Tibial artery (tissue), 4 donors: ENCODE data around the gene LRRC14B.
"Not testable (repeated sequence)": the region's sequence is repeated elsewhere in the genome, so short reads cannot be mapped to it uniquely, and the experiment has no call there.

ENCODE experiments used
- DNase-seq, 2 donors: peaks; one replicate each; pipeline ENCODE4 v3.0.0-alpha.2; 2019
- H3K27ac ChIP-seq, 2 donors: fragments of 200-600 bp; sonication (generic) in 1 of 2; 1 replicate in 1 of 2; 2 replicates in 1 of 2; pipeline ENCODE4 v1.5.1; 2018 to 2019; ENCODE audit warnings: mild to moderate bottlenecking in 1 of 2
- H3K27me3 ChIP-seq, 2 donors: fragments of 200-600 bp; sonication (generic) in 1 of 2; one replicate each; pipeline versions ENCODE4 v1.5.1 to v1.6.0; 2016 to 2019
- H3K36me3 ChIP-seq, 3 donors: fragments of 200-600 bp; sonication (generic) in 2 of 3; one replicate each; pipeline ENCODE4 v1.5.1; 2016 to 2019; ENCODE audit warnings: mild to moderate bottlenecking in 2 of 3
- H3K4me1 ChIP-seq, 4 donors: fragments of 200-600 bp; sonication (generic) in 2 of 4; 1 replicate in 3 of 4; 2 replicates in 1 of 4; pipeline ENCODE4 v1.5.1; 2016 to 2019
- H3K4me3 ChIP-seq, 2 donors: fragments of 200-600 bp; sonication (generic) in 1 of 2; 1 replicate in 1 of 2; 2 replicates in 1 of 2; pipeline ENCODE4 v1.5.1; 2018 to 2019; ENCODE audit warnings: mild to moderate bottlenecking in 2 of 2
- H3K9me3 ChIP-seq, 3 donors: fragments of 200-600 bp; sonication (generic) in 1 of 3; one replicate each; pipeline ENCODE4 v1.5.1; 2016 to 2019
- intact Hi-C: fragments of 100-400 bp; cut with DNase I; formaldehyde crosslinking; loops from one replicate; pipeline ENCODE4 v1.15.0; 2023; ENCODE audit warnings: low total_unique reads

LRRC14B gene

GRCh38 chr5:241045-241669 is 49.9 kb downstream of the LRRC14B start:
- DNase-seq, H3K4me3 ChIP-seq, H3K9me3 ChIP-seq, H3K27ac ChIP-seq, H3K4me1 ChIP-seq, intact Hi-C loops, H3K27me3 ChIP-seq: not testable (repeated sequence)
- peaks cover 46 to 98% (median 58%) of the 10 kb centered on the region in 3 donors for H3K36me3 ChIP-seq

- H3K27me3 ChIP-seq, H3K4me3 ChIP-seq, H3K4me1 ChIP-seq, intact Hi-C loops, DNase-seq, H3K27ac ChIP-seq, H3K9me3 ChIP-seq: not testable (repeated sequence)
- peaks cover 48 to 91% (median 61%) of the 10 kb centered on the region in 3 donors for H3K36me3 ChIP-seq
Measured at GRCh38 chr5:243683-244367, 52.5 kb downstream of the LRRC14B start.

GRCh38 chr5:245717-246116 is 54.4 kb downstream of the LRRC14B start:
- H3K36me3 ChIP-seq = peaks cover 56 to 91% (median 71%) of the 10 kb centered on the region in 3 donors
- H3K27ac ChIP-seq, H3K4me1 ChIP-seq, H3K9me3 ChIP-seq, intact Hi-C loops, H3K4me3 ChIP-seq, DNase-seq, H3K27me3 ChIP-seq: not testable (repeated sequence)
